Measurements from ENCODE around the gene ALDH3A1. TPM values are rescaled to one million over a fixed set of nuclear protein-coding genes. Genes with fewer than 3 reads are reported as not detected.
A peak's percentile ranks its signal among the peaks of the same experiment; 100 is the strongest.

The ALDH3A1 gene
- total and polyA plus RNA-seq, 2 of the 4 experiments (the other 2 are of a cell fraction): not detected

DNA sequence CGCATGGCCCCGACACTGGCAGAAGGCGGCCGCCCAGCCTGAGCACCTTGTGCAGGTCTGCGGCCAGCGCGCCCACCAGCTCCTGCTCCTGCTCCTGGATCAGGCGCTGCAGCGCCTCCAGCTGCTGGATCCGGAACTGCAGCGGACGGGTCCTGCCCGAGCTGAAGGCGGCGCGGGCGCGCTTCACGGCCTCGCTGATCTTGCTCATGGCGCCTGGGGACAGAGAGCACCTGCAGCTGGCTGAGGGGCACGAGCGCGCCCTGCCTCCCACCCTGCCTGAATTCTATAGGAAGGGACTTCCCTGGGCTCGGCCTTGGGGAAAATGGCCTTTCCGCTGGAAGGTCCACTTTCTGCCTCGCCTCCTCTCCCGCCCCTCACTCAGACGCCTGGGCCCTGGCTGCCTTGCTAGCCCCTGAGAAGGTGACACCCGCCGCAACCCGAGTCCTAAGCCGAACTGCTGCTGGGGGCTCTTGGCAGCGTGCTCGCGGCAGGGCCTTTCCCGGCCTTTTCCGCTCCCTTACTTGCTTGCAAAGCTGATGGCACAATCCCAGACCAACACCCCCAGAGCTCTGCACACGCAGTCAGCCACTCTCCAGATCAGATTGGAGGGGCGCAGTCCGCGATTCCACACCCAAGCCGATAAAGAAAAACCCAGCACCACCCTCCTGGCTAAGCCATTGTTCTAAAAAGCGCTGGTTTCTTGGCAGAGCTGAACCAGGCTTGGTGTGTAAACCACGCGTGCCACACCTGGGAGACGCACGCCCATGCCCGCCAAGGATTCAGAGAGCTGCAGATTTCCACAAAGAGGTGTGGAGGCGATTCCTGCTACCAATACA, 3.0 kb downstream of the ALDH3A1 start:
- no peak overlapping the region for H3K23ac ChIP-seq (ENCODE audit: low read depth, low read length)
- dilution Hi-C loops (cut with HindIII; ENCODE audit: low sequenced_read_pairs, unreplicated experiment): no loop called here
- no peak overlapping the region for H2BK15ac ChIP-seq (ENCODE audit: low read depth, low read length)
- ChIA-PET POLR2A (ENCODE audit: unreplicated experiment) (no interaction called here), CTCF (interaction anchor here (1.0 to 1.5 kb wide), 8 partner anchors 11 to 175 kb away, joined by 3 to 5 read pairs (median 4); no protein-coding TSS in a partner anchor)
- H4K5ac ChIP-seq (ENCODE audit: low read depth, low read length): no peak overlapping the region
- H3K56ac ChIP-seq (ENCODE audit: extremely low read depth, insufficient read depth, low read length): no peak overlapping the region
- H3K9me1 ChIP-seq (ENCODE audit: insufficient read depth, low read length): no peaks in the 10 kb centered on the region
- no peak overlapping the region for H2AK5ac ChIP-seq (ENCODE audit: low read depth, low read length)
- H4K91ac ChIP-seq (ENCODE audit: insufficient read depth, low read depth, low read length): no peak overlapping the region
- no TSS peak for BruUV-seq (replicated peaks)
- no peak overlapping the region for H2BK5ac ChIP-seq (ENCODE audit: low read depth, low read length, poor library complexity, severe bottlenecking)
- H3K14ac ChIP-seq (replicated peaks; ENCODE audit: low read depth, low read length): no peak overlapping the region
- H3K18ac ChIP-seq (ENCODE audit: low read depth, low read length): no peak overlapping the region
- TF ChIP-seq, protein P1, sequence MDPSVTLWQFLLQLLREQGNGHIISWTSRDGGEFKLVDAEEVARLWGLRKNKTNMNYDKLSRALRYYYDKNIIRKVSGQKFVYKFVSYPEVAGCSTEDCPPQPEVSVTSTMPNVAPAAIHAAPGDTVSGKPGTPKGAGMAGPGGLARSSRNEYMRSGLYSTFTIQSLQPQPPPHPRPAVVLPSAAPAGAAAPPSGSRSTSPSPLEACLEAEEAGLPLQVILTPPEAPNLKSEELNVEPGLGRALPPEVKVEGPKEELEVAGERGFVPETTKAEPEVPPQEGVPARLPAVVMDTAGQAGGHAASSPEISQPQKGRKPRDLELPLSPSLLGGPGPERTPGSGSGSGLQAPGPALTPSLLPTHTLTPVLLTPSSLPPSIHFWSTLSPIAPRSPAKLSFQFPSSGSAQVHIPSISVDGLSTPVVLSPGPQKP (IDR thresholded peaks at IDR 0.05; ENCODE audit: borderline replicate concordance, low read depth, low read length): no peak
- no peak for TF ChIP-seq BHLHE40 (IDR thresholded peaks at IDR 0.05; ENCODE audit: low read depth, low read length)
- peak; percentile 3; the same call in 1 of the 2 replicates for TF ChIP-seq SMC3 (IDR thresholded peaks at IDR 0.05; ENCODE audit: low read depth, low read length)
- TF ChIP-seq, protein P2, sequence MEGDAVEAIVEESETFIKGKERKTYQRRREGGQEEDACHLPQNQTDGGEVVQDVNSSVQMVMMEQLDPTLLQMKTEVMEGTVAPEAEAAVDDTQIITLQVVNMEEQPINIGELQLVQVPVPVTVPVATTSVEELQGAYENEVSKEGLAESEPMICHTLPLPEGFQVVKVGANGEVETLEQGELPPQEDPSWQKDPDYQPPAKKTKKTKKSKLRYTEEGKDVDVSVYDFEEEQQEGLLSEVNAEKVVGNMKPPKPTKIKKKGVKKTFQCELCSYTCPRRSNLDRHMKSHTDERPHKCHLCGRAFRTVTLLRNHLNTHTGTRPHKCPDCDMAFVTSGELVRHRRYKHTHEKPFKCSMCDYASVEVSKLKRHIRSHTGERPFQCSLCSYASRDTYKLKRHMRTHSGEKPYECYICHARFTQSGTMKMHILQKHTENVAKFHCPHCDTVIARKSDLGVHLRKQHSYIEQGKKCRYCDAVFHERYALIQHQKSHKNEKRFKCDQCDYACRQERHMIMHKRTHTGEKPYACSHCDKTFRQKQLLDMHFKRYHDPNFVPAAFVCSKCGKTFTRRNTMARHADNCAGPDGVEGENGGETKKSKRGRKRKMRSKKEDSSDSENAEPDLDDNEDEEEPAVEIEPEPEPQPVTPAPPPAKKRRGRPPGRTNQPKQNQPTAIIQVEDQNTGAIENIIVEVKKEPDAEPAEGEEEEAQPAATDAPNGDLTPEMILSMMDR (conservative IDR thresholded peaks at IDR 0.05; ENCODE audit: low read depth, low read length): peak; percentile 80
- peak; percentile 49; the same call in 1 of the 2 replicates for TF ChIP-seq RAD21 (IDR thresholded peaks at IDR 0.05; ENCODE audit: low read length)
- TF ChIP-seq NFE2L2 (IDR thresholded peaks at IDR 0.05; ENCODE audit: low read depth, low read length): no peak
- peaks cover 35% of the 10 kb centered on the region for H3K27me3 ChIP-seq (ENCODE audit: control insufficient read depth, insufficient read depth, low read length)
- H3K4me2 ChIP-seq (ENCODE audit: low read depth, low read length): peak overlapping the region; percentile 69; the same call in 1 of the 2 replicates
- no peaks in the 10 kb centered on the region for H3K36me3 ChIP-seq (ENCODE audit: control insufficient read depth, insufficient read depth, low read length)
- H3K9ac ChIP-seq (ENCODE audit: low read depth, low read length): no peak overlapping the region
- H3K4me1 ChIP-seq (ENCODE audit: control insufficient read depth, insufficient read depth, low read length): no peaks in the 10 kb centered on the region
- H2AFZ ChIP-seq (replicated peaks; ENCODE audit: low read length, poor library complexity): peak overlapping the region; percentile 82
- no peaks in the 10 kb centered on the region for H3K9me3 ChIP-seq (ENCODE audit: control insufficient read depth, insufficient read depth, low read length)
- no peak overlapping the region for H2BK20ac ChIP-seq (ENCODE audit: low read depth, low read length)
- H3K4ac ChIP-seq (ENCODE audit: low read depth, low read length): no peak overlapping the region
- H3K4me3 ChIP-seq (ENCODE audit: insufficient read depth, low read depth, low read length): no peak overlapping the region
- 30% methylated on average over 23 of the region's 50 CpGs; no CpG with 5 or more reads in 1 of the 2 experiments for WGBS, 2 experiments (ENCODE audit: extremely low coverage in 2 of 2, insufficient read length in 1 of 2)
- intact Hi-C loops (cut with micrococcal nuclease): no loop called here
- no peaks in the 10 kb centered on the region for H3K79me1 ChIP-seq (ENCODE audit: low read depth in 1 of 2, low read length in 2 of 2)
- ATAC-seq (ENCODE audit: low read depth) (peak; percentile 96), DNase-seq (peak; percentile 55)
- H3K27ac ChIP-seq (ENCODE audit: insufficient read depth, low read length): no peak overlapping the region
- H4K20me1 ChIP-seq (ENCODE audit: insufficient read depth, low read length): no peaks in the 10 kb centered on the region
- H2BK120ac ChIP-seq (ENCODE audit: low read depth, low read length): no peak overlapping the region
- H2AK9ac ChIP-seq (replicated peaks; ENCODE audit: low read depth, low read length, poor library complexity): peak overlapping the region; percentile 76
- in situ Hi-C loops (cut with MboI; ENCODE audit: low sequenced_read_pairs): no loop called here
- H4K8ac ChIP-seq (ENCODE audit: low read depth in 2 of 2, low read length in 2 of 2): no peak overlapping the region
